CD4-positive, CD25-positive, alpha-beta regulatory T cell (primary cell): ENCODE results near the gene KRT80. TPM values are rescaled to one million over a fixed set of nuclear protein-coding genes. Genes with fewer than 3 reads are reported as not detected.

Source experiments
- ATAC-seq, 2 donors: fragments of 150-1000 bp; cut with Tn5 transposase; one replicate each; pipeline ENCODE4 v1.10.0; 2021; ENCODE audit warnings: low read depth in 2 of 2, moderate number of reproducible peaks in 2 of 2, moderate library complexity in 1 of 2
- DNase-seq, 3 donors: peaks; one replicate each; pipeline versions ENCODE4 v3.0.0 to v3.0.0-alpha.2; 2012 to 2022; ENCODE audit warnings: mixed read lengths in 1 of 3
- H3K27ac ChIP-seq: one replicate; pipeline ENCODE4 v1.7.0; 2013; ENCODE audit warnings: mild to moderate bottlenecking, low read length; ENCODE audit not compliant: insufficient read depth, poor library complexity, severe bottlenecking
- H3K27me3 ChIP-seq: one replicate; pipeline ENCODE4 v1.7.0; 2013; ENCODE audit warnings: low read length; ENCODE audit not compliant: control insufficient read depth, insufficient read depth
- H3K36me3 ChIP-seq: one replicate; pipeline ENCODE4 v1.7.0; 2013; ENCODE audit warnings: mild to moderate bottlenecking, low read length, moderate library complexity; ENCODE audit not compliant: control insufficient read depth, insufficient read depth
- H3K4me1 ChIP-seq: 2 replicates; pipeline ENCODE4 v1.7.0; 2013; ENCODE audit warnings: mild to moderate bottlenecking, low read length; ENCODE audit not compliant: insufficient read depth, control insufficient read depth, poor library complexity, severe bottlenecking
- H3K4me3 ChIP-seq: one replicate; pipeline ENCODE4 v1.7.0; 2013; ENCODE audit warnings: low read depth, mild to moderate bottlenecking, low read length, moderate library complexity
- H3K9me3 ChIP-seq, 2 experiments: 1 replicate in 1 of 2; 2 replicates in 1 of 2; pipeline ENCODE4 v1.7.0; 2013; ENCODE audit warnings: low read length in 2 of 2, mild to moderate bottlenecking in 1 of 2, moderate library complexity in 1 of 2; ENCODE audit not compliant: control insufficient read depth in 2 of 2
- H3K27ac Mint-ChIP-seq, 3 donors: one replicate each; pipeline ENCODE4 v1.8.0; 2020 to 2022; ENCODE audit warnings: mild to moderate bottlenecking in 3 of 3, mixed read lengths in 3 of 3, moderate library complexity in 2 of 3
- H3K27me3 Mint-ChIP-seq: one replicate; pipeline ENCODE4 v1.8.0; 2022; ENCODE audit warnings: mild to moderate bottlenecking, mixed read lengths
- H3K36me3 Mint-ChIP-seq: one replicate; pipeline ENCODE4 v1.8.0; 2020; ENCODE audit warnings: mixed read lengths
- H3K4me1 Mint-ChIP-seq, 4 donors: one replicate each; pipeline ENCODE4 v1.8.0; 2020 to 2022; ENCODE audit warnings: mixed read lengths in 4 of 4, mild to moderate bottlenecking in 1 of 4
- H3K4me3 Mint-ChIP-seq, 4 donors: one replicate each; pipeline ENCODE4 v1.8.0; 2020 to 2022; ENCODE audit warnings: mild to moderate bottlenecking in 4 of 4, mixed read lengths in 4 of 4, moderate library complexity in 3 of 4
- H3K9me3 Mint-ChIP-seq, 7 donors: one replicate each; pipeline ENCODE4 v1.8.0; 2020 to 2022; ENCODE audit warnings: mixed read lengths in 7 of 7, mild to moderate bottlenecking in 3 of 7, moderate library complexity in 2 of 7
- polyA plus RNA-seq, 4 donors: library from polyadenylated mRNA; unstranded; fragments of 300-500 nt; fragmentation: Illumina TruSeq; gene quantifications; one replicate each; pipeline ENCODE4 v1.2.3, GENCODE V29; 2021
- total RNA-seq: library from RNA; stranded (reverse); gene quantifications from one replicate; pipeline ENCODE4 v1.2.3, GENCODE V29; 2022

Gene KRT80
- total and polyA plus RNA-seq, 5 donors from 2014 or later, result not detected

DNA sequence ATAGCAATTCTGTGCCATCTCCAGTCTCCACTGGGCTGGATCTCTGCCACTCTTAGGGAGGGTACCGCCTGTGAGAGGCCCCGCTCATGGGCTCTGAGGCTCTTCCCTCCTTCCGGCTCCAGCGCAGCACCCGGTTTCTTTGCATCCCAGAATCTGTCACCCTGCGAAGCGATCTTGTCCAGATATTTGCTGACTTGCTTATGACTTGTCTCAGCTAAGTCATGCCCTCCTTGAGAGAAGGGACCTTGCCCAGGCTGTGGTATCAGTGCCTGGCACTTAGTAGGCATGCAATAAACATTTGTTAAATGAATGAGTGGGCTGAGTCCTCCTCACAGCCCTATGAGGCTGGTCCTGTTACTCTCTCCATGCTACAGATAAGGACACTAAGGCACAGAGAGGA lies 13.4 kb downstream of the KRT80 start:
- Histone ChIP-seq H3K36me3 (no peaks in the 10 kb centered on the region), H3K9me3 (no peaks in the 10 kb centered on the region), H3K27ac (no peak overlapping the region), H3K4me3 (no peak overlapping the region), H3K4me1 (no peaks in the 10 kb centered on the region), H3K27me3 (no peaks in the 10 kb centered on the region)
- H3K27ac Mint-ChIP-seq, result no peak overlapping the region
- ATAC-seq, result no peak
- no peaks in the 10 kb centered on the region for H3K36me3 Mint-ChIP-seq
- peaks cover 7% of the 10 kb centered on the region for H3K27me3 Mint-ChIP-seq
- no peak for DNase-seq
- no peak overlapping the region for H3K4me3 Mint-ChIP-seq
- H3K4me1 Mint-ChIP-seq, result no peaks in the 10 kb centered on the region
- no peaks in the 10 kb centered on the region for H3K9me3 Mint-ChIP-seq

DNA sequence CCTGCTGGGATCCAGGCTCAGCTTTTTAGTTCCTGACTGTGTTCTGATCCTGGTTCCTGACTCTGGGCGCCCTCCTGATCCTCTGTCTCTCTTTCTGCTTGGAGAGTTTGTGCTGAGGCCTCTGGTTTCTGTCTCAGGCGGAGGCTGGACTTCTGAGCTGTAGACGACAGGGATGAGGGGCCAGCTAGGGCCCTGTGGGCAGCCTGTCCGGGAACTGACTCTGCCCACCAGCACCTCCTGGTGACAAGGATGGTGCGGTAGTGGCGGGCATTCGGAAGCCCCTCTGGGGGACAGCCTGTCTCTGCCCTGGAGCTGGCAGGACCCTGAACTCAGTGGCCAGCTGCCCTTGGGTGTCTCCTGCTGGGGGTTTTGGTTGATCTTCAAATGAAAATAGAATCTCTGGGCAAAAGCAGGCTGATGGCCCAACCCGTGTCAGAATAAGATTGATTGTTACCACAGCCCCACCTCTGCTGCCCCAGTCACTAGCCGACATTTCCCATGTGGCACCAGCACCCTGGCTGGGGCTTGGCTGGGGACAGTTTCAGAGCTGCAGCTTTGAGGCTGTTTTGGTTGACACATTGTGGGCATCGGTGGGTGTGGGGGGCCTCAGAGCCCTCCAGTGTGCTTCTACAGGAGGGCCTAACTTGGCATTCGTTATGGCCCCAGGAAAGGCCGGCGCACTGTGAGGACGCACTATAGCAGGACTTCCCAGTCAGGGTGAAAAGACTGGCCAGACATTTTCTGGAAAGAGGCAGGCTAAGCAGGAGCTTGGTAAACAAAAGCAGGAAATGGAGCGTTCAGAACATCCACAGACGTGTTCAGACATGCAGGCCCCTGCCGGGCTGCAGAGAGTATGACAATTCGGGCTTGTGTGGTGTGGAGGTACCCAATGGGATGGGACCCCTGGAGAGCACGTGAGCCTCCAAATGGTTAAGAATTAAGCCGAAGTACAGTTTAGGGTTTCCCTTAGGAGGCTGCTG lies 16.2 kb downstream of the KRT80 start:
- Mint-ChIP-seq H3K4me1 (no peaks in the 10 kb centered on the region), H3K4me3 (no peak overlapping the region)

DNA sequence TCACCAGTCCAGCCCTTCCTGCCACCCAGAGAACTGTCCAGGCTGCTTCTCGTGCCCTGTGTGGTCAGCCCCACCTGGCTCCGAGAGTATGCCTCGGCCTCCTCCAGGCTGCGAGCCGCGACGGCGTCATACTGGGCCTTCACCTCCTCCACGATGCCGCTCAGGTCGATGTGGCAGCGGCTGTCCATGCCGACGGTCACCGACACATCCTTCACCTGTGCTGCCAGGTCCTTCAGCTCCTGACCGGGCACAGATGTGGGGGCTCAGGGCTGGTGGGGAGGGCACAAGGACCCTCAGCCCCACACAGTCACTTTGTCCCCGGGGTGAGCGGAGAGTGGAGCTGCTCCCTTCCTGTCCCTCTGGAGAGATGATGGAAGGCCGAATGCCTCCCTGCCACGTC lies 18.3 kb downstream of the KRT80 start:
- no peak overlapping the region for H3K4me3 Mint-ChIP-seq
- no peak overlapping the region for H3K4me3 ChIP-seq
- H3K4me1 ChIP-seq, result no peaks in the 10 kb centered on the region
- ATAC-seq (no peak), DNase-seq (no peak)
- no peaks in the 10 kb centered on the region for H3K9me3 ChIP-seq
- no peaks in the 10 kb centered on the region for H3K4me1 Mint-ChIP-seq
- no peaks in the 10 kb centered on the region for H3K27me3 Mint-ChIP-seq
- no peaks in the 10 kb centered on the region for H3K36me3 ChIP-seq
- H3K9me3 Mint-ChIP-seq, result no peaks in the 10 kb centered on the region
- H3K27ac ChIP-seq, result no peak overlapping the region
- H3K27me3 ChIP-seq, result no peaks in the 10 kb centered on the region
- no peaks in the 10 kb centered on the region for H3K36me3 Mint-ChIP-seq
- no peak overlapping the region for H3K27ac Mint-ChIP-seq

More for the DNA sequence above, 16.2 kb downstream of the KRT80 start:
- Histone ChIP-seq H3K27ac (no peak overlapping the region), H3K36me3 (no peaks in the 10 kb centered on the region), H3K27me3 (no peaks in the 10 kb centered on the region), H3K4me1 (no peaks in the 10 kb centered on the region), H3K4me3 (no peak overlapping the region), H3K9me3 (no peaks in the 10 kb centered on the region)
- no peaks in the 10 kb centered on the region for H3K9me3 Mint-ChIP-seq
- no peaks in the 10 kb centered on the region for H3K36me3 Mint-ChIP-seq
- peaks cover 7% of the 10 kb centered on the region for H3K27me3 Mint-ChIP-seq
- no peak for ATAC-seq
- H3K27ac Mint-ChIP-seq, result no peak overlapping the region
- DNase-seq, result no peak

DNA sequence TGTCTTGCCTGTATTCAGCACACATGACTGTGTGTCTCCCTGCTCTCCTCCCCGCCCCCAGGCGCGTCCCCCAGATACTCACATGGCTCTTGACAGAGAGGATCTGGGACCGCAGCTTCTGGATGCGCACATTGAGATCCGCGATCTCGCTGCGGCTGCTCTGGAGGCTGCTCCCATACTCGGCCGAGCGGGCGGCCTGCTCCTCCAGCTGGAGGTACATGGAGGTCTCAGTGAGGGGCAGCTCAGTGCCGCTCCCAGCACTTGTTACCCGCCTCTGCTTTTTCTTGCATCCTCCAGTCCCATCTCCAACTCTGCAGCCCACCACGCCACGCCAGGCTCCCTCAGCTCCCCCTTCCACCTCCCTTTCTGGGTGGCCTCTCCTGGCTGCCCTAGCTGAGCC lies 18.9 kb downstream of the KRT80 start:
- Mint-ChIP-seq H3K36me3 (no peaks in the 10 kb centered on the region), H3K4me1 (no peaks in the 10 kb centered on the region), H3K4me3 (no peak overlapping the region), H3K27ac (no peak overlapping the region), H3K27me3 (no peaks in the 10 kb centered on the region), H3K9me3 (no peaks in the 10 kb centered on the region)
- H3K27ac ChIP-seq, result no peak overlapping the region
- H3K4me3 ChIP-seq, result no peak overlapping the region
- no peak for DNase-seq
- no peaks in the 10 kb centered on the region for H3K36me3 ChIP-seq
- no peaks in the 10 kb centered on the region for H3K9me3 ChIP-seq
- no peak for ATAC-seq
- no peaks in the 10 kb centered on the region for H3K27me3 ChIP-seq
- H3K4me1 ChIP-seq, result no peaks in the 10 kb centered on the region

DNA sequence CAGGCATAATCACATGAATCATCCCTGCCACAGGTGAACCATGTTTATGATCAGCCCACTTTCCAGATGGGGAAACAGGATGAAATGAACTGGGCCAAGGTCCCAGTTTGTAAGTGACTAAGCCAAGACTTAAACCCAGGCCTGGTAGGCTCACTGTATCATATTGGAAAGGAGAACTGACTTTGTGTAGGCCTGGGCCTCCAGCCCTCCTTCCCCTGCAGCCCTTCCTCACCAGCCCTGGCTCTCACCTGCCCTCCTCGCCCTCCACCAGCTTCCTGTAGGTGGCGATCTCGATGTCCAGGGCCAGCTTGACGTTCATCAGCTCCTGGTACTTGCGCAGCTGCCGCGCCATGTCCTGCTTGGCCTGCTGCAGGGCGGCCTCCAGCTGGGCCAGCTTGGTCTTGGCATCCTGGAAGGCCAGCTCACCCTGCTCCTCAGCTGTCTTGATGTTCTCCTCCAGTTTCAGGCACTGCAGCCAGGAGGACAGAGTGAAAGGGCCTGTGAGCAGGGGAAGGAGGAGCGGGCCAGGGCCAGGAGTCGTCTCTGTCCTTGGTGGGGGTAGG lies 19.8 kb downstream of the KRT80 start:
- H3K4me1 Mint-ChIP-seq, result no peaks in the 10 kb centered on the region
- no peaks in the 10 kb centered on the region for H3K9me3 ChIP-seq
- no peaks in the 10 kb centered on the region for H3K27me3 Mint-ChIP-seq
- H3K4me3 Mint-ChIP-seq, result no peak overlapping the region
- no peaks in the 10 kb centered on the region for H3K36me3 Mint-ChIP-seq
- H3K27ac Mint-ChIP-seq, result no peak overlapping the region
- H3K27ac ChIP-seq, result no peak overlapping the region
- H3K36me3 ChIP-seq, result no peaks in the 10 kb centered on the region
- peak in 1 of 3 donors; percentile 29 for DNase-seq
- H3K27me3 ChIP-seq, result no peaks in the 10 kb centered on the region
- no peaks in the 10 kb centered on the region for H3K9me3 Mint-ChIP-seq
- no peak overlapping the region for H3K4me3 ChIP-seq
- H3K4me1 ChIP-seq, result no peaks in the 10 kb centered on the region
- no peak for ATAC-seq

DNA sequence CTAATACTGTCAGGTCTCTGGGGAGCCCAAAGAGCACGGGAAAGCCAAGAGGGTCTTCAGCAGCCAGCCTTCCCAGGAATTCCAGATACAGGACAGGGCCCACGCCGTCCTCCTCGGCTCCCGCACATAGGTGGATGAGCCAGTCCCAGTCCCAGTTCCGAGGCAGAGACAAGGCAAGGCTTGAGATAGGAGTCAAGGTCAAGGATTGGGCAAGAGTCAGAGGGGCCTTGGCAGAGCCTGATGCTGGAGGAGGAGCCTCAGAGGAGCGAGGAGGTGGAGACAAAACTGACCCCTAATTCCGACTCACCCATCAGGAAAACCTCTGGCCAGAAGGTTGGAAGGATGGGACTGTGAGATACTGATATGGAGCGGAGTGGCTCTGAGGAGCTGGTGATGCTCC lies 21.0 kb downstream of the KRT80 start:
- ATAC-seq, result no peak
- no peaks in the 10 kb centered on the region for H3K9me3 Mint-ChIP-seq
- H3K27ac ChIP-seq, result no peak overlapping the region
- no peaks in the 10 kb centered on the region for H3K4me1 ChIP-seq
- H3K36me3 Mint-ChIP-seq, result no peaks in the 10 kb centered on the region
- H3K4me1 Mint-ChIP-seq, result no peaks in the 10 kb centered on the region
- H3K27me3 Mint-ChIP-seq, result no peaks in the 10 kb centered on the region
- no peaks in the 10 kb centered on the region for H3K9me3 ChIP-seq
- no peak overlapping the region for H3K4me3 ChIP-seq
- H3K27ac Mint-ChIP-seq, result no peak overlapping the region
- no peak for DNase-seq
- H3K27me3 ChIP-seq, result no peaks in the 10 kb centered on the region
- H3K36me3 ChIP-seq, result no peaks in the 10 kb centered on the region
- H3K4me3 Mint-ChIP-seq, result no peak overlapping the region

DNA sequence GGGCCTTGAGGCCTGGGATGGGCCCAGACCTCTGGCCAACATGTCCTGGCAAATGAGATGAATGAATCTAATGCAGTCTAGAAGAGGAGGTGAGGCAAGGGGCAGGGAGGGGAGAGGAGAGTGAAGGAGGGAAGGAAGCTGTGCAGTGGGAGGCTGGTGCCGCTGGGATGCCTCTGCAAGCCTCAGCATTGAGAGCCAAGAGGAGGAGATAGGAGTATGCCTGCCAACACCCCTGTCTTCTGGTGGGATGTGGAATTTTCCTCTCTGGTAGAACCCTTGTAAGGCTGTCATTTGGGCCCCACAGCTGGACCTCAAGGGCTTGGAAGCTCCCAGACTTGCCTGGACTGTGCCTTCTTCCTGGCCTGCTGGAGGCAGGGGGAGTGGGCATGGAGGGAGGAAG lies 21.9 kb downstream of the KRT80 start:
- Mint-ChIP-seq H3K9me3 (no peaks in the 10 kb centered on the region), H3K27ac (peak overlapping the region in 1 of 3 donors; percentile 52), H3K27me3 (no peaks in the 10 kb centered on the region), H3K4me3 (no peak overlapping the region), H3K36me3 (no peaks in the 10 kb centered on the region), H3K4me1 (no peaks in the 10 kb centered on the region)
- no peak overlapping the region for H3K4me3 ChIP-seq
- H3K9me3 ChIP-seq, result no peaks in the 10 kb centered on the region
- DNase-seq (no peak), ATAC-seq (no peak)
- no peak overlapping the region for H3K27ac ChIP-seq
- no peaks in the 10 kb centered on the region for H3K36me3 ChIP-seq
- H3K4me1 ChIP-seq, result no peaks in the 10 kb centered on the region
- no peaks in the 10 kb centered on the region for H3K27me3 ChIP-seq
